Subcutaneous adipose tissue (tissue), 4 donors: ENCODE results near the gene MYOM1. TPM values are rescaled to one million over a fixed set of nuclear protein-coding genes. Genes with fewer than 3 reads are reported as not detected.

Source experiments
- total RNA-seq, 4 donors: library from RNA; depleted of rRNA; stranded (reverse); fragments of >200 nt; gene quantifications; one replicate each; pipeline ENCODE4 v1.1.0, GENCODE V29; 2016
- TF ChIP-seq, protein P1 (sequence below): fragments of 450-650 bp; IDR thresholded peaks from one replicate; pipeline ENCODE4 v1.5.1; 2016; ENCODE audit warnings: low read depth, mild to moderate bottlenecking, control low read depth, antibody characterized with exemption, moderate library complexity

MYOM1 gene
- 10 to 100 TPM in 1 of 4 donors, 1 to 10 TPM in 3; 3.7 to 14.1 (median 6.6) TPM for total RNA-seq

GRCh38 chr18:3219631-3220335 lies at the start of gene MYOM1:
TSS of gene MYOM1 (minus strand) at chr18:3219968. CDS start at chr18:3215223, 4,745 bp downstream.
- TF ChIP-seq, protein P1, sequence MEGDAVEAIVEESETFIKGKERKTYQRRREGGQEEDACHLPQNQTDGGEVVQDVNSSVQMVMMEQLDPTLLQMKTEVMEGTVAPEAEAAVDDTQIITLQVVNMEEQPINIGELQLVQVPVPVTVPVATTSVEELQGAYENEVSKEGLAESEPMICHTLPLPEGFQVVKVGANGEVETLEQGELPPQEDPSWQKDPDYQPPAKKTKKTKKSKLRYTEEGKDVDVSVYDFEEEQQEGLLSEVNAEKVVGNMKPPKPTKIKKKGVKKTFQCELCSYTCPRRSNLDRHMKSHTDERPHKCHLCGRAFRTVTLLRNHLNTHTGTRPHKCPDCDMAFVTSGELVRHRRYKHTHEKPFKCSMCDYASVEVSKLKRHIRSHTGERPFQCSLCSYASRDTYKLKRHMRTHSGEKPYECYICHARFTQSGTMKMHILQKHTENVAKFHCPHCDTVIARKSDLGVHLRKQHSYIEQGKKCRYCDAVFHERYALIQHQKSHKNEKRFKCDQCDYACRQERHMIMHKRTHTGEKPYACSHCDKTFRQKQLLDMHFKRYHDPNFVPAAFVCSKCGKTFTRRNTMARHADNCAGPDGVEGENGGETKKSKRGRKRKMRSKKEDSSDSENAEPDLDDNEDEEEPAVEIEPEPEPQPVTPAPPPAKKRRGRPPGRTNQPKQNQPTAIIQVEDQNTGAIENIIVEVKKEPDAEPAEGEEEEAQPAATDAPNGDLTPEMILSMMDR = no peak

DNA sequence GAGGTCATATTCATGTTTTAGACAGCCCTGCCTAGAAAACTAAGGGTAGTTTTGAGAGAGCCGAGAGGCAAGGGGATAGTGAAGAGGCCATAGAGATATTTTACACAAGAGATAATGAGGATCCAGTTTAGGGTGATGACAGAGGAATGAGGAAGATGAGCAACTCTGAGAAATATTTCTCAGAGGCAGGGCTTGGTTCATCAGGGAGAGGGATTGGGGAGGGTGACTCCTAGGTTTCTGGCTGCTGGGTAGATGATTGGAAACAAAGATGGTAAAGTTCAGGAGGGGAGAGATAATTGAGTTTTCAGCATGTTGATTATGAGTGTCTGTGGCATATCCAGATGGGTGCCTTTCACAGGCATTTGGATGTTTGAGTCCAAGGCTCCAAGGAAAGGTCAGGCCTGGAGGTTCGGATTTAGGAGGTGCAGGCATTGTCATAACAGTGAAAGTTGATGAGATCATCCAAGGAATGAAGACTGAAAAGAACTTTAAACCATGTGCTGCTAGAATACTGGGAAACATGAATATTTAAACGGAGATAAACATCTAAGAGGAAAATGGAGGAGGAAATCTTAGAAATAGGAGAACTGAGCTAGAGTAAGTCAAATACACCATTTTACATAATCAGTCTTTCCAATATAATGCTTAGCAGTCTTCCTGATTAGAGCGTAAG lies 49.6 kb upstream of the MYOM1 start:
- TF ChIP-seq, protein P1 = no peak

- TF ChIP-seq, protein P1 = no peak
Measured at GRCh38 chr18:3268306-3268705, 48.5 kb upstream of the MYOM1 start.

- TF ChIP-seq, protein P1 = no peak
Measured at GRCh38 chr18:3266062-3266608, 46.4 kb upstream of the MYOM1 start.

DNA sequence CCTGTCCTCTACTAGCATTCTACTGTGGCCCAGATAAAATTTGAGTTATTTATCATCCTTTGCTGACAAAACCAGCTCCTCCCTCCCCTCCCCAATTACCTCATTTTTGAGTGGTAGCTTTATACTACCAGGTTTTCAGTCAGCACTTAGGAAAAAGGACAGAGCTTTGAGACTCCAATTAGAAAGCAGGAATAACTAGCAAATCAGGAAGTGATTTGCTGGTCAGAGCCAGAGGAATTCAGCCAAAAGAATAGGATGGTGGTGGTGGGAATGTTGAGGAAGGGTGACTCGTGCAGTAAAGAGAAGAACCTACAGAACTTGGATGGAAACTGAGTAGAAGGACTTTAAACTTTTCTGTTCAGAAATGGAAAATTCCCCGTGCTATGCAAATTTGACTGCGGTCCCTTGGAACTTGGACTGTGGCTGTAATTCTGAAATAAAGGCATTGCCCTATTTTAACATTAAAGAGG lies 45.8 kb upstream of the MYOM1 start:
- TF ChIP-seq, protein P1 = no peak

GRCh38 chr18:3264362-3264761 lies 44.6 kb upstream of the MYOM1 start:
- TF ChIP-seq, protein P1 = no peak

GRCh38 chr18:3263132-3263700 lies 43.4 kb upstream of the MYOM1 start:
- TF ChIP-seq, protein P1 = no peak
